Natural killer cell (primary cell): Measurements from ENCODE around the gene HOXB5. TPM values are rescaled to one million over a fixed set of nuclear protein-coding genes. Genes with fewer than 3 reads are reported as not detected.

Experiments used
- ATAC-seq, 3 donors: fragments of 150-1000 bp in 2 of 3; fragments of 200-7000 bp in 1 of 3; cut with Tn5 transposase; 1 replicate in 1 of 3; 2 replicates in 2 of 3; pipeline ENCODE4 v1.10.0; 2021; ENCODE audit warnings: mild to moderate bottlenecking in 2 of 3, moderate library complexity in 2 of 3
- DNase-seq, 2 donors: peaks; one replicate each; pipeline versions ENCODE4 v3.0.0 to v3.0.0-alpha.2; 2013 to 2021; ENCODE audit warnings: mixed read lengths in 1 of 2
- H3K27ac ChIP-seq: one replicate; pipeline ENCODE4 v1.5.1; 2013; ENCODE audit warnings: mild to moderate bottlenecking, low read length
- H3K27me3 ChIP-seq: one replicate; pipeline ENCODE4 v1.6.1; 2013; ENCODE audit warnings: low read length; ENCODE audit not compliant: control insufficient read depth, insufficient read depth
- H3K36me3 ChIP-seq: one replicate; pipeline ENCODE4 v1.6.1; 2013; ENCODE audit warnings: low read length; ENCODE audit not compliant: control insufficient read depth, insufficient read depth
- H3K4me1 ChIP-seq: one replicate; pipeline ENCODE4 v1.6.1; 2013; ENCODE audit warnings: low read length; ENCODE audit not compliant: control insufficient read depth, insufficient read depth
- H3K4me3 ChIP-seq: one replicate; pipeline ENCODE4 v1.5.1; 2013; ENCODE audit warnings: low read length
- H3K9me3 ChIP-seq: one replicate; pipeline ENCODE4 v1.6.1; 2013; ENCODE audit warnings: low read length; ENCODE audit not compliant: control insufficient read depth, insufficient read depth
- H3K27ac Mint-ChIP-seq, 2 donors: one replicate each; pipeline ENCODE4 v1.8.0; 2022; ENCODE audit warnings: mild to moderate bottlenecking in 2 of 2, mixed read lengths in 2 of 2, moderate library complexity in 1 of 2
- H3K27me3 Mint-ChIP-seq, 2 donors: one replicate each; pipeline ENCODE4 v1.8.0; 2022; ENCODE audit warnings: low read depth in 2 of 2, mixed read lengths in 2 of 2
- H3K36me3 Mint-ChIP-seq: one replicate; pipeline ENCODE4 v1.8.0; 2022; ENCODE audit warnings: mixed read lengths
- H3K4me1 Mint-ChIP-seq, 2 donors: one replicate each; pipeline ENCODE4 v1.8.0; 2022; ENCODE audit warnings: mixed read lengths in 2 of 2
- H3K4me3 Mint-ChIP-seq: one replicate; pipeline ENCODE4 v1.8.0; 2022; ENCODE audit warnings: mild to moderate bottlenecking, moderate library complexity, mixed read lengths
- H3K9me3 Mint-ChIP-seq, 2 donors: one replicate each; pipeline ENCODE4 v1.8.0; 2022; ENCODE audit warnings: mixed read lengths in 2 of 2
- WGBS: methylation state at CpG from one replicate; pipeline ENCODE4 v1.1.7; 2013; ENCODE audit warnings: missing lambda C conversion rate; ENCODE audit not compliant: insufficient coverage; 5-methylcytosine and 5-hydroxymethylcytosine counted together
- intact Hi-C: fragments of 100-400 bp; cut with micrococcal nuclease; formaldehyde crosslinking; loops from one replicate; pipeline ENCODE4 v1.14.2; 2022
- total RNA-seq, 4 donors: library from RNA; stranded (reverse); fragments of 120-200 nt in 1 of 4; gene quantifications; one replicate each; pipeline versions ENCODE4 v1.2.3 to v1.2.4, GENCODE V29; 2013 to 2022
- TF ChIP-seq, protein P1 (sequence below): fragments of 200-600 bp; IDR thresholded peaks from one replicate; pipeline ENCODE4 v1.8.0; 2022; ENCODE audit warnings: antibody characterized with exemption

HOXB5 gene
- total RNA-seq, 3 donors from 2014 or later (not counting 1 experiment from before 2014, with no cell fraction given): not detected

DNA sequence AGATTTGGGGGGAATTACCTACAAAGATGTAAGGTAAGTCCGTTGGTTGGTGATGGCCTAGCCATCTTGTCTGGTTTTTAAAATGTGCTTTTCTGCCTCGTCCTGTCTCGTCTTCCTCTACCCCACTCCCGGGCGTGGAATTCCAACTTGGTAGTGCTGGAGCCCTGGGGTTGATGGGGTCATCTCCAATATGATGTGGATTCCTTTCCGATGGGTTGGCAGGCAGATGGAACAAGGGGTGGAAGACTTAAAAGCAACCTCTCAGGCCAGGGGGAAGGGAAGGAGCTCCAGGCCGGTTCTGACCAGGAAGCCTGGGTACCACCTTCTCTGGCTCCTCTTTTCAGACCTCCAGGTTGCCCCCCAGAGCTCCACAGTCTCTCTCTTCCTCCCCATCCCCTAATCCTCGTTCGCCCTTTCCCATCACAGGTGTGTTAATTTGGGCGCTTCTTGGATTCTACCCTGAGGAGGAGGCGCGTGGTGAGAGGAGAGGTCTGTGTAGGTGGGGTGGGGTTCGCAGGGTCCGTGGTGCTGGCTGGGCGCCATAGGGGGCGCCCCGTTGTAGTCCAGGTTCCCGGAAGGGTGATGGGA, 43.6 kb downstream of the HOXB5 start:
- Mint-ChIP-seq H3K4me3 (no peak overlapping the region), H3K9me3 (no peaks in the 10 kb centered on the region), H3K27me3 (peaks cover 0 to 6% of the 10 kb centered on the region in 2 donors), H3K4me1 (peaks cover 38 to 47% of the 10 kb centered on the region in 2 donors), H3K36me3 (no peaks in the 10 kb centered on the region), H3K27ac (no peak overlapping the region)
- Histone ChIP-seq H3K27ac (no peak overlapping the region), H3K4me1 (peaks cover 38% of the 10 kb centered on the region), H3K4me3 (no peak overlapping the region), H3K36me3 (peaks cover 2% of the 10 kb centered on the region), H3K9me3 (no peaks in the 10 kb centered on the region), H3K27me3 (no peaks in the 10 kb centered on the region)
- no peak for DNase-seq
- WGBS: 90% methylated on average over 17 of the region's 18 CpGs
- no peak for ATAC-seq
- intact Hi-C loops: no loop called here
- TF ChIP-seq, protein P1, sequence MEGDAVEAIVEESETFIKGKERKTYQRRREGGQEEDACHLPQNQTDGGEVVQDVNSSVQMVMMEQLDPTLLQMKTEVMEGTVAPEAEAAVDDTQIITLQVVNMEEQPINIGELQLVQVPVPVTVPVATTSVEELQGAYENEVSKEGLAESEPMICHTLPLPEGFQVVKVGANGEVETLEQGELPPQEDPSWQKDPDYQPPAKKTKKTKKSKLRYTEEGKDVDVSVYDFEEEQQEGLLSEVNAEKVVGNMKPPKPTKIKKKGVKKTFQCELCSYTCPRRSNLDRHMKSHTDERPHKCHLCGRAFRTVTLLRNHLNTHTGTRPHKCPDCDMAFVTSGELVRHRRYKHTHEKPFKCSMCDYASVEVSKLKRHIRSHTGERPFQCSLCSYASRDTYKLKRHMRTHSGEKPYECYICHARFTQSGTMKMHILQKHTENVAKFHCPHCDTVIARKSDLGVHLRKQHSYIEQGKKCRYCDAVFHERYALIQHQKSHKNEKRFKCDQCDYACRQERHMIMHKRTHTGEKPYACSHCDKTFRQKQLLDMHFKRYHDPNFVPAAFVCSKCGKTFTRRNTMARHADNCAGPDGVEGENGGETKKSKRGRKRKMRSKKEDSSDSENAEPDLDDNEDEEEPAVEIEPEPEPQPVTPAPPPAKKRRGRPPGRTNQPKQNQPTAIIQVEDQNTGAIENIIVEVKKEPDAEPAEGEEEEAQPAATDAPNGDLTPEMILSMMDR: no peak

DNA sequence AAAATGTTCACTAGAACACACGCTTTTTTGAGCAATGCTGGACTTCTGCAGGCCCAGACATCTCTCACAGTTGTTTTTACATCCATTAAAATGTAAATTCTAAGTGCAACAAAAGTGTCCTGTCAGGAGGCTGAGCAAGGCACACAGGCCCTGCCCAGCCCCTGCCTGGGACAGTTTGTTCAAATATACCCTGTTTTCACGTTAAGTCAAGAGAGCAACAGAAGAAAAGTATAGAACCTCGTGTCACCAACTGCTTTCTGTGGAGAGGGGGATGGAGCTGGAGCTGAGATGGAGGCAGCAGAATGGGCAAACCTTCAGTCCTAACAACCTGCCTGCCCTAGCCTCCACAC, 44.3 kb downstream of the HOXB5 start:
- intact Hi-C loops: no loop called here
- Histone ChIP-seq H3K4me1 (peaks cover 37% of the 10 kb centered on the region), H3K27ac (no peak overlapping the region), H3K4me3 (no peak overlapping the region), H3K27me3 (no peaks in the 10 kb centered on the region), H3K36me3 (peaks cover 2% of the 10 kb centered on the region), H3K9me3 (no peaks in the 10 kb centered on the region)
- TF ChIP-seq, protein P1: no peak
- Mint-ChIP-seq H3K36me3 (no peaks in the 10 kb centered on the region), H3K4me3 (no peak overlapping the region), H3K27me3 (peaks cover 0 to 4% of the 10 kb centered on the region in 2 donors), H3K9me3 (no peaks in the 10 kb centered on the region), H3K4me1 (peaks cover 38 to 47% of the 10 kb centered on the region in 2 donors), H3K27ac (no peak overlapping the region)
- WGBS: 100% methylated on average over 2 of the region's 3 CpGs
- ATAC-seq (no peak), DNase-seq (no peak)

DNA sequence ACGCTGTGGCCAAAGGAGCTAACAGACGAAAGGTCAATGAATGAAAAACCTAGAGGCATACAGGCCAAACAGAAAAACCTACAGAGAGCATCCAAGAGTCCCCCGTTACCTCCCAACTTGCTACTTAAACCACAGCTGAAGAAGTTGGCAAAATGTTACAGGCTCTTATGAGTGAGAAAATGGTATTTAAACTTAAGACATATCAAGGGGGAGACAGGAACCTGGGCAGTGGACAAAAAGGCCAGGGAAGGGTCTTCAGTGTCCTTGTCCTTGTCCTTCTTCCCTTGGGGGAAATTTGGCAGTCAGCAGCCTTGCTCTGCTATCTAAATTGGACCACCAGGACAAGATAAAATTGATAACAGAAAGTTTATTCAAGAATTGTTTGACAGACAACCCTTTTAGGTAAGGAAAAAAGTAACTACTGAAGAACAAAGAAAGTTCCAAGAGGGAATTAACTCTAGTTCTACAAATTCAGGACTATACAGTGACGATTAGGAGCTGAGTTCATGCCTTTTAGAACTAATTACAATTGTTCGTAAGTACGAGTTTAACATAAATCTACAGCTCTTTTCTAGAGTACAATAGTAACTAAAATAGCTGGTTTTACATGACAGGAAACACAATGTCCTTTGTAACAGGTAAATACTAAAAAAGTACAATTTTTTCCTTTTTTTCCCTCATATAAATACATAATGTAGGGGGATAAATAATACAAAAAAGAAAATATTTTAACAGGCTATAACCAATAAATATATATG, 44.9 kb downstream of the HOXB5 start:
- peaks cover 42% of the 10 kb centered on the region for H3K4me1 ChIP-seq
- H3K36me3 ChIP-seq: peaks cover 2% of the 10 kb centered on the region
- Mint-ChIP-seq H3K27me3 (peaks cover 0 to 8% of the 10 kb centered on the region in 2 donors), H3K27ac (peak overlapping the region; percentile 94 to 99), H3K9me3 (no peaks in the 10 kb centered on the region), H3K4me1 (peaks cover 42 to 47% of the 10 kb centered on the region in 2 donors), H3K36me3 (no peaks in the 10 kb centered on the region), H3K4me3 (peak overlapping the region; percentile 79)
- intact Hi-C loops: no loop called here
- DNase-seq (no peak), ATAC-seq (no peak)
- H3K27me3 ChIP-seq: no peaks in the 10 kb centered on the region
- no peak overlapping the region for H3K4me3 ChIP-seq
- TF ChIP-seq, protein P1: no peak
- WGBS: 33% methylated on average over 3 of the region's 6 CpGs
- no peaks in the 10 kb centered on the region for H3K9me3 ChIP-seq
- H3K27ac ChIP-seq: peak overlapping the region; percentile 47
